ENCODE measurements around the gene COPG1. TPM values are rescaled to one million over a fixed set of nuclear protein-coding genes. Genes with fewer than 3 reads are reported as not detected.

COPG1 gene
- polyA plus RNA-seq, 6 donors from 2014 or later: 48.6 to 95.6 (median 60.9) TPM

GRCh38 chr3:129304146-129304961 is 54.9 kb downstream of the COPG1 start:
- H3K27ac Mint-ChIP-seq: peak overlapping the region in 4 of 6 donors; percentile 14 to 59 (median 39)
- peaks cover 9 to 13% of the 10 kb centered on the region in 2 donors for H3K36me3 Mint-ChIP-seq
- H3K27me3 Mint-ChIP-seq: no peaks in the 10 kb centered on the region
- H3K9me3 Mint-ChIP-seq: no peaks in the 10 kb centered on the region
- DNase-seq (no peak), ATAC-seq (ENCODE audit: low read depth in 2 of 2) (no peak)
- peak overlapping the region in 2 of 8 donors; percentile 20 to 44 for H3K4me3 Mint-ChIP-seq
- peaks cover 19 to 28% (median 25%) of the 10 kb centered on the region in 3 donors for H3K4me1 Mint-ChIP-seq

GRCh38 chr3:129304962-129305222 is 55.5 kb downstream of the COPG1 start:
- Mint-ChIP-seq H3K36me3 (peaks cover 9 to 13% of the 10 kb centered on the region in 2 donors), H3K9me3 (no peaks in the 10 kb centered on the region), H3K4me1 (peaks cover 19 to 28% (median 25%) of the 10 kb centered on the region in 3 donors), H3K4me3 (peak overlapping the region in 1 of 8 donors; percentile 20), H3K27me3 (no peaks in the 10 kb centered on the region), H3K27ac (peak overlapping the region in 1 of 6 donors; percentile 40)
- ATAC-seq (ENCODE audit: low read depth in 2 of 2) (no peak), DNase-seq (no peak)

- DNase-seq: no peak
- peak overlapping the region in 5 of 6 donors; percentile 25 to 90 (median 42) for H3K27ac Mint-ChIP-seq
- H3K4me3 Mint-ChIP-seq: peak overlapping the region; percentile 47 to 87 (median 71)
- peaks cover 19 to 28% (median 25%) of the 10 kb centered on the region in 3 donors for H3K4me1 Mint-ChIP-seq
- ATAC-seq (ENCODE audit: low read depth in 2 of 2): peak; percentile 77
- no peaks in the 10 kb centered on the region for H3K9me3 Mint-ChIP-seq
- no peaks in the 10 kb centered on the region for H3K27me3 Mint-ChIP-seq
- H3K36me3 Mint-ChIP-seq: peaks cover 9 to 13% of the 10 kb centered on the region in 2 donors
Measured at GRCh38 chr3:129305592-129306091, 56.2 kb downstream of the COPG1 start.

- peaks cover 28 to 43% (median 42%) of the 10 kb centered on the region in 3 donors for H3K4me1 Mint-ChIP-seq
- ATAC-seq (ENCODE audit: low read depth in 2 of 2): no peak
- peaks cover 0 to 12% of the 10 kb centered on the region in 2 donors for H3K36me3 Mint-ChIP-seq
- H3K27ac Mint-ChIP-seq: no peak overlapping the region
- peaks cover 0 to 2% (median 0%) of the 10 kb centered on the region in 7 donors for H3K9me3 Mint-ChIP-seq
- peak overlapping the region in 1 of 8 donors; percentile 5 for H3K4me3 Mint-ChIP-seq
- DNase-seq: no peak
- H3K27me3 Mint-ChIP-seq: no peaks in the 10 kb centered on the region
Measured at GRCh38 chr3:129308636-129309035, 59.2 kb downstream of the COPG1 start.

GRCh38 chr3:129310111-129311011 is 61.0 kb downstream of the COPG1 start:
- peaks cover 29 to 41% (median 40%) of the 10 kb centered on the region in 3 donors for H3K4me1 Mint-ChIP-seq
- H3K27me3 Mint-ChIP-seq: no peaks in the 10 kb centered on the region
- no peak for ATAC-seq (ENCODE audit: low read depth in 2 of 2)
- peaks cover 0 to 2% (median 0%) of the 10 kb centered on the region in 7 donors for H3K9me3 Mint-ChIP-seq
- peak overlapping the region in 4 of 6 donors; percentile 6 to 78 (median 30) for H3K27ac Mint-ChIP-seq
- no peak for DNase-seq
- no peaks in the 10 kb centered on the region for H3K36me3 Mint-ChIP-seq
- peak overlapping the region in 1 of 8 donors; percentile 44 for H3K4me3 Mint-ChIP-seq

GRCh38 chr3:129311054-129311902 is 61.9 kb downstream of the COPG1 start:
- Mint-ChIP-seq H3K4me1 (peaks cover 26 to 39% (median 34%) of the 10 kb centered on the region in 3 donors), H3K4me3 (peak overlapping the region in 2 of 8 donors; percentile 2 to 44), H3K27ac (peak overlapping the region in 4 of 6 donors; percentile 43 to 78 (median 53)), H3K36me3 (no peaks in the 10 kb centered on the region), H3K9me3 (peaks cover 0 to 2% (median 0%) of the 10 kb centered on the region in 7 donors), H3K27me3 (no peaks in the 10 kb centered on the region)
- DNase-seq (no peak), ATAC-seq (ENCODE audit: low read depth in 2 of 2) (no peak)

GRCh38 chr3:129312021-129312639 is 62.7 kb downstream of the COPG1 start:
- no peak for ATAC-seq (ENCODE audit: low read depth in 2 of 2)
- H3K36me3 Mint-ChIP-seq: no peaks in the 10 kb centered on the region
- H3K27me3 Mint-ChIP-seq: no peaks in the 10 kb centered on the region
- no peak for DNase-seq
- H3K4me1 Mint-ChIP-seq: peaks cover 26 to 42% (median 31%) of the 10 kb centered on the region in 3 donors
- peak overlapping the region in 3 of 8 donors; percentile 0 to 97 (median 53) for H3K4me3 Mint-ChIP-seq
- H3K27ac Mint-ChIP-seq: peak overlapping the region in 4 of 6 donors; percentile 3 to 79 (median 36)
- H3K9me3 Mint-ChIP-seq: peaks cover 0 to 2% (median 0%) of the 10 kb centered on the region in 7 donors

- no peak for ATAC-seq (ENCODE audit: low read depth in 2 of 2)
- Mint-ChIP-seq H3K4me3 (peak overlapping the region in 7 of 8 donors; percentile 5 to 97 (median 44)), H3K4me1 (peaks cover 26 to 49% (median 35%) of the 10 kb centered on the region in 3 donors), H3K27ac (peak overlapping the region in 1 of 6 donors; percentile 70), H3K36me3 (no peaks in the 10 kb centered on the region), H3K9me3 (peaks cover 0 to 2% (median 0%) of the 10 kb centered on the region in 7 donors), H3K27me3 (peaks cover 0 to 4% (median 0%) of the 10 kb centered on the region in 3 donors)
- no peak for DNase-seq
Measured at GRCh38 chr3:129312671-129313414, 63.4 kb downstream of the COPG1 start.

GRCh38 chr3:129313415-129313664 is 63.9 kb downstream of the COPG1 start:
- H3K27me3 Mint-ChIP-seq: peaks cover 0 to 7% (median 0%) of the 10 kb centered on the region in 3 donors
- DNase-seq (no peak), ATAC-seq (ENCODE audit: low read depth in 2 of 2) (no peak)
- peaks cover 0 to 2% (median 0%) of the 10 kb centered on the region in 7 donors for H3K9me3 Mint-ChIP-seq
- H3K4me3 Mint-ChIP-seq: peak overlapping the region; percentile 81 to 97 (median 91)
- H3K4me1 Mint-ChIP-seq: peaks cover 26 to 51% (median 35%) of the 10 kb centered on the region in 3 donors
- no peaks in the 10 kb centered on the region for H3K36me3 Mint-ChIP-seq
- peak overlapping the region in 2 of 6 donors; percentile 88 to 94 for H3K27ac Mint-ChIP-seq

- Mint-ChIP-seq H3K36me3 (no peaks in the 10 kb centered on the region), H3K27me3 (peaks cover 0 to 12% (median 5%) of the 10 kb centered on the region in 3 donors), H3K4me1 (peaks cover 27 to 56% (median 35%) of the 10 kb centered on the region in 3 donors), H3K9me3 (peaks cover 0 to 2% (median 0%) of the 10 kb centered on the region in 7 donors), H3K4me3 (peak overlapping the region; percentile 81 to 97 (median 91)), H3K27ac (peak overlapping the region in 5 of 6 donors; percentile 42 to 94 (median 81))
- ATAC-seq (ENCODE audit: low read depth in 2 of 2) (peak; percentile 1 to 3), DNase-seq (no peak)
Measured at GRCh38 chr3:129313665-129314385, 64.4 kb downstream of the COPG1 start.

Data from naive B cell (primary cell).